HUES6 (cell line): Measurements from ENCODE around the gene RUFY1.
"Not testable (repeated sequence)": the region's sequence is repeated elsewhere in the genome, so short reads cannot be mapped to it uniquely, and the experiment has no call there.

ENCODE experiments used
- H3K27ac ChIP-seq: 2 replicates; pipeline ENCODE4 v1.7.0; 2013; ENCODE audit warnings: low read depth, mild to moderate bottlenecking, low read length, inconsistent platforms
- H3K27me3 ChIP-seq: 2 replicates; pipeline ENCODE4 v1.6.1; 2013; ENCODE audit warnings: low read length; ENCODE audit not compliant: control insufficient read depth, insufficient read depth
- H3K36me3 ChIP-seq: 2 replicates; pipeline ENCODE4 v1.6.1; 2013; ENCODE audit warnings: low read length; ENCODE audit not compliant: control insufficient read depth, insufficient read depth
- H3K4me1 ChIP-seq: 2 replicates; pipeline ENCODE4 v1.6.1; 2013; ENCODE audit warnings: low read length; ENCODE audit not compliant: control insufficient read depth, insufficient read depth
- H3K4me3 ChIP-seq: 2 replicates; pipeline ENCODE4 v1.5.1; 2013; ENCODE audit warnings: low read depth, low read length
- H3K9ac ChIP-seq: one replicate; pipeline ENCODE4 v1.6.1; 2013; ENCODE audit warnings: mild to moderate bottlenecking, low read length
- H3K9me3 ChIP-seq: 2 replicates; pipeline ENCODE4 v1.6.1; 2013; ENCODE audit warnings: low read depth, low read length; ENCODE audit not compliant: control insufficient read depth, insufficient read depth

RUFY1 gene

DNA sequence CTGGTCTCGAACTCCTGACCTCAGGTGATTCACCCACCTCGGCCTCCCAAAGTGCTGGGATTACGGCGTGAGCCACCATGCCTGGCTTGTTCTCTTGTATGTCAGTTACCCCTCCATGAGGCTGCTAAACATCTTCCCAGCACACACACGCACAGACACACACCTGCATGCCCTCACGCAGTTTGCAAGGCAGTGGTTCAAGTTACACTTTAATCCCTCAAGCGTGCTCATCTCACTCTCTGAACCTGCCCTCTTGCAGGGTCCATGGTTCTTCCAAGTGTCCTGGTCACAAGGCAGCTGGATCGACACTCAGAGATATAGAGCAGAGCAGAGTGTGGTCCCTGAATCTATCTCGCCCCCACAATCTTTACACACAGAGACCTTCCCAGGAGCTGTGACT lies 34.1 kb upstream of the RUFY1 start:
- Histone ChIP-seq H3K4me3 (no peak overlapping the region), H3K36me3 (no peaks in the 10 kb centered on the region), H3K4me1 (peaks cover 23% of the 10 kb centered on the region; the same call in 1 of the 2 replicates), H3K27ac (no peak overlapping the region), H3K9ac (no peak overlapping the region), H3K27me3 (no peaks in the 10 kb centered on the region; the same call in 1 of the 2 replicates), H3K9me3 (no peaks in the 10 kb centered on the region)

GRCh38 chr5:179517746-179518145 lies 32.6 kb upstream of the RUFY1 start:
- not testable (repeated sequence) for H3K9me3 ChIP-seq, H3K36me3 ChIP-seq, H3K27ac ChIP-seq, H3K4me3 ChIP-seq, H3K9ac ChIP-seq, H3K27me3 ChIP-seq
- peaks cover 20% of the 10 kb centered on the region; the same call in 1 of the 2 replicates for H3K4me1 ChIP-seq

GRCh38 chr5:179518369-179518768 lies 32.0 kb upstream of the RUFY1 start:
- H3K27ac ChIP-seq, H3K36me3 ChIP-seq, H3K9ac ChIP-seq, H3K4me3 ChIP-seq, H3K27me3 ChIP-seq, H3K9me3 ChIP-seq: not testable (repeated sequence)
- 0 out of 2 replicates have a peak, but pooled peaks cover 17% of the 10 kb centered on the region for H3K4me1 ChIP-seq

DNA sequence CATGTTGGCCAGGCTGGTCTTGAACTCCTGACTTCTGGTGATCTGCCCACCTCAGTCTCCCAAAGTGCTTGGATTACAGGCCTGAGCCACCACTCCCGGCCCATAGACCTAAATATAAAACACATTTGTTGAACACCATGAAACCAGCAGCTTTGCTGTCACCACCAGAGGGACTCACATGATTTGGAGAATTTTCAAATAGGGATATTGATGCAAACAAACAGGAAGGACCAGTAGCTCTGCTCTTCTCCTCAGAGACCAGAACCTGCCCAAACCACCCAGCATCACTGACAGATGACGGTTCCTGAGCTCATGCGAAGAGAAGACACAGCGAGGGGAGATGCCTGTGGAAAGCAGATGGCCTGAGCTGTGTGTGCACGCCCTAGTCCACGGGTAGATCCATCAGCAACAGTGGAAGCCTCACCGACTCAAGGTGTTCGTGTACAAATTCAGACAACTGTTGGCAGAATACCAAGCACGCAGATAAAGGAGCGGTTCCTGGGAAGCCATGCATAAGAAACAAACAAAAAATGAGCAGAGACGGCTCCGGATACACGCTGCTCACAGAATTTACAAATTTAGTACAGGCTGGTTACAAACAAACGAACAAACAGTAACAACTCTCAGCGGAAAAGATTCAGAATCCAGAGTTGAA lies 30.8 kb upstream of the RUFY1 start:
- H3K9me3 ChIP-seq, H3K27ac ChIP-seq, H3K9ac ChIP-seq, H3K4me3 ChIP-seq, H3K27me3 ChIP-seq, H3K36me3 ChIP-seq: not testable (repeated sequence)
- 0 out of 2 replicates have a peak, but pooled peaks cover 12% of the 10 kb centered on the region for H3K4me1 ChIP-seq

- not testable (repeated sequence) for H3K27ac ChIP-seq, H3K4me1 ChIP-seq, H3K4me3 ChIP-seq, H3K27me3 ChIP-seq, H3K36me3 ChIP-seq, H3K9me3 ChIP-seq, H3K9ac ChIP-seq
Observed at GRCh38 chr5:179522107-179522506, 28.2 kb upstream of the RUFY1 start.

DNA sequence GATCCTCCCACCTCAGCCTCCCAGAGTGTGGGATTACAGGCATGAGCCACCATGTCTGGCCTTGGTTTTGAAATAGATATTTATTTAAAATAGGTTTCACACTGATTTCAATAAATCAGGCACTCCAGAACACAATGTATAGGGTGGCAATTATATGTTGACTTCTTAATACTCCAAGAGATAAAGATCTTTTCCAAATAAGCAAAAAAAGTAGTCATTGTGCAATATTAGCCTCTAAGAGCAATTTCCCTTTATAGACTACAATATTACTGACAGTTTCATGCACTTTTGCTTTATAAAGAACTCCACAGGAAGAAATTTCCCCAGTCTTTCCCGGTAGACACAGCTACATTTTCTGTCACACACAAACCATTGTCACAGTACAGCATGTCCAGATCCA lies 23.4 kb upstream of the RUFY1 start:
- Histone ChIP-seq H3K36me3 (no peaks in the 10 kb centered on the region), H3K27me3 (no peaks in the 10 kb centered on the region), H3K27ac (no peak overlapping the region), H3K9ac (no peak overlapping the region), H3K4me3 (no peak overlapping the region), H3K9me3 (no peaks in the 10 kb centered on the region), H3K4me1 (peaks cover 5% of the 10 kb centered on the region; the same call in 1 of the 2 replicates)

GRCh38 chr5:179530069-179530998 lies 20.0 kb upstream of the RUFY1 start:
- no peak overlapping the region for H3K27ac ChIP-seq

DNA sequence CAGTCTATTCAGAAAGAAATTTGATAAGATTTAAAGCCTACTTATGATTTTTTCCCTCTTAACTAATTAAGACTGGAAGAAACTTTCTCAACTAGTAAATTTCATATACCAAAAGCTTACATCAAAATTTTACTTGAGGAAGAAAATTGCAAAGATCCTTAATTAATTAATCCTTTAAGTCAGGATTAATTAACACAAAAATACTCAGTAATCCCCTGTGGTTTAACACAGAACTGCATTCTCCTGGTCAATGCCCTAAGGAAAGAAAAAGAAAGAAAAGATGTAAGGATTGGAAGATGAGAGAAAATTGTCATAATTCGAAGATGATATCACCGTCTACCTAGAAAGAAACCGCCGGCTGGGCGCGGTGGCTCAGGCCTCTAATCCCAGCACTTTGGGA lies 17.3 kb upstream of the RUFY1 start:
- Histone ChIP-seq H3K36me3 (no peaks in the 10 kb centered on the region), H3K9me3 (no peaks in the 10 kb centered on the region), H3K4me3 (no peak overlapping the region), H3K9ac (no peak overlapping the region), H3K27ac (no peak overlapping the region), H3K27me3 (no peaks in the 10 kb centered on the region), H3K4me1 (peaks cover 5% of the 10 kb centered on the region; the same call in 1 of the 2 replicates)

More at GRCh38 chr5:179530069-179530998, 20.0 kb upstream of the RUFY1 start:
- no peaks in the 10 kb centered on the region for H3K36me3 ChIP-seq
- peak overlapping the region; percentile 65 for H3K4me3 ChIP-seq
- H3K9me3 ChIP-seq, result no peaks in the 10 kb centered on the region
- H3K27me3 ChIP-seq, result no peaks in the 10 kb centered on the region
- H3K4me1 ChIP-seq, result peaks cover 5% of the 10 kb centered on the region; the same call in 1 of the 2 replicates
- H3K9ac ChIP-seq, result peak overlapping the region; percentile 75

- Histone ChIP-seq H3K9ac (no peak overlapping the region), H3K9me3 (no peaks in the 10 kb centered on the region), H3K4me3 (no peak overlapping the region), H3K27ac (no peak overlapping the region), H3K36me3 (no peaks in the 10 kb centered on the region), H3K27me3 (no peaks in the 10 kb centered on the region), H3K4me1 (peaks cover 5% of the 10 kb centered on the region; the same call in 1 of the 2 replicates)
Observed at GRCh38 chr5:179533907-179534306, 16.4 kb upstream of the RUFY1 start.

- Histone ChIP-seq H3K9ac (no peak overlapping the region), H3K27me3 (no peaks in the 10 kb centered on the region), H3K4me1 (peaks cover 5% of the 10 kb centered on the region; the same call in 1 of the 2 replicates), H3K4me3 (no peak overlapping the region), H3K9me3 (no peaks in the 10 kb centered on the region), H3K36me3 (no peaks in the 10 kb centered on the region), H3K27ac (no peak overlapping the region)
Observed at GRCh38 chr5:179534431-179534830, 15.9 kb upstream of the RUFY1 start.

- H3K27me3 ChIP-seq, result no peaks in the 10 kb centered on the region
- no peak overlapping the region for H3K9ac ChIP-seq
- H3K36me3 ChIP-seq, result no peaks in the 10 kb centered on the region
- no peaks in the 10 kb centered on the region for H3K9me3 ChIP-seq
- H3K4me1 ChIP-seq, result no peaks in the 10 kb centered on the region
- H3K4me3 ChIP-seq, result no peak overlapping the region
- H3K27ac ChIP-seq, result no peak overlapping the region
Observed at GRCh38 chr5:179536676-179537075, 13.7 kb upstream of the RUFY1 start.
